Measurements from ENCODE around the gene ABI1.

The ABI1 gene

GRCh38 chr10:26829810-26830515 is 30.8 kb downstream of the ABI1 start:
- TF ChIP-seq REST (IDR thresholded peaks at IDR 0.05; ENCODE audit: insufficient replicate concordance, low read depth) = no peak
- no peak for TF ChIP-seq POLR2AphosphoS5 (IDR thresholded peaks at IDR 0.05; ENCODE audit: low read depth)
- TF ChIP-seq, protein P1, sequence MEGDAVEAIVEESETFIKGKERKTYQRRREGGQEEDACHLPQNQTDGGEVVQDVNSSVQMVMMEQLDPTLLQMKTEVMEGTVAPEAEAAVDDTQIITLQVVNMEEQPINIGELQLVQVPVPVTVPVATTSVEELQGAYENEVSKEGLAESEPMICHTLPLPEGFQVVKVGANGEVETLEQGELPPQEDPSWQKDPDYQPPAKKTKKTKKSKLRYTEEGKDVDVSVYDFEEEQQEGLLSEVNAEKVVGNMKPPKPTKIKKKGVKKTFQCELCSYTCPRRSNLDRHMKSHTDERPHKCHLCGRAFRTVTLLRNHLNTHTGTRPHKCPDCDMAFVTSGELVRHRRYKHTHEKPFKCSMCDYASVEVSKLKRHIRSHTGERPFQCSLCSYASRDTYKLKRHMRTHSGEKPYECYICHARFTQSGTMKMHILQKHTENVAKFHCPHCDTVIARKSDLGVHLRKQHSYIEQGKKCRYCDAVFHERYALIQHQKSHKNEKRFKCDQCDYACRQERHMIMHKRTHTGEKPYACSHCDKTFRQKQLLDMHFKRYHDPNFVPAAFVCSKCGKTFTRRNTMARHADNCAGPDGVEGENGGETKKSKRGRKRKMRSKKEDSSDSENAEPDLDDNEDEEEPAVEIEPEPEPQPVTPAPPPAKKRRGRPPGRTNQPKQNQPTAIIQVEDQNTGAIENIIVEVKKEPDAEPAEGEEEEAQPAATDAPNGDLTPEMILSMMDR (IDR thresholded peaks at IDR 0.05; ENCODE audit: insufficient read depth, low read length) = no peak
- TF ChIP-seq SPI1 (IDR thresholded peaks at IDR 0.05; ENCODE audit: borderline replicate concordance, low read depth) = no peak
- no peak for TF ChIP-seq GABPA (IDR thresholded peaks at IDR 0.05; ENCODE audit: low read depth)
- Histone ChIP-seq H3K4me3 (replicated peaks; ENCODE audit: insufficient read depth, low read length) (no peak overlapping the region), H3K27ac (replicated peaks) (no peak overlapping the region), H3K27me3 (ENCODE audit: insufficient read depth, poor library complexity, severe bottlenecking) (no peaks in the 10 kb centered on the region)
- DNase-seq (ENCODE audit: low read depth in 1 of 2, low spot score in 1 of 2) = peak in 1 of 2 experiments; percentile 6

DNA sequence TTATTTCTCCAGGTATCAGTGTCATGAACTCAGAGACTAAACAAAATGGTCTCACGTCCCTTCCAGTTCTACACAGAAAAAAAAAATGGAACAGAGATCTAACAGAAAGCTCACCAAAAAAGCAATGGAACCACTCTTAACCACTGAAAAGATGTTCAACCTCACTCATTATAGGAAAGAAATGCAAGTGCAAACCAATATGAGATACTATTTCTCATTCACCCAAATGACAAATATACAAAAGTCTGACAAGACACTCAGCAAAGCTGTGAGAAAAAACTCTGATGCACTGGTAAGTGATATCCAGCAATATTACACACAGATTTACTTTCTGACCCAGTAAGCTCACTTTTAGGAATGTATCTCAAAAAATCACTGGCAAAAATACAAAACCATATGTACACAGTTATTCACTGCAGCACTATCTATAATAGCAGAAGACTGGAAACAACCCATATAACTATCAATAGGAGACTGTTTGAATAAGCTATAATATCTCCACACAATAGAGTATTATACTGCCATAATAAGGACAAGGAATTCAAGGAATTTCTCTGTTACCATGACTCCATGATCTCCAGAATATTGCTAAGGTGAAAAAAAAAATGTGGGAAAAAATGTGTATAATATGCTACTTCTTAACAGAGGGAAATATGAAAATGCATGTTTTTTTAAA is 36.6 kb downstream of the ABI1 start:
- TF ChIP-seq GABPA (IDR thresholded peaks at IDR 0.05; ENCODE audit: low read depth) (no peak), REST (IDR thresholded peaks at IDR 0.05; ENCODE audit: insufficient replicate concordance, low read depth) (no peak), POLR2AphosphoS5 (IDR thresholded peaks at IDR 0.05; ENCODE audit: low read depth) (no peak), SPI1 (IDR thresholded peaks at IDR 0.05; ENCODE audit: borderline replicate concordance, low read depth) (no peak)
- TF ChIP-seq, protein P1 (IDR thresholded peaks at IDR 0.05; ENCODE audit: insufficient read depth, low read length) = no peak
- H3K27me3 ChIP-seq (ENCODE audit: insufficient read depth, poor library complexity, severe bottlenecking) = no peaks in the 10 kb centered on the region
- no peak overlapping the region for H3K4me3 ChIP-seq (replicated peaks; ENCODE audit: insufficient read depth, low read length)
- H3K27ac ChIP-seq (replicated peaks) = no peak overlapping the region
- no peak for DNase-seq (ENCODE audit: low read depth in 1 of 2, low spot score in 1 of 2)

GRCh38 chr10:26821699-26822570 is 38.8 kb downstream of the ABI1 start:
- TF ChIP-seq SPI1 (IDR thresholded peaks at IDR 0.05; ENCODE audit: borderline replicate concordance, low read depth) (no peak), REST (IDR thresholded peaks at IDR 0.05; ENCODE audit: insufficient replicate concordance, low read depth) (no peak), POLR2AphosphoS5 (IDR thresholded peaks at IDR 0.05; ENCODE audit: low read depth) (no peak), GABPA (IDR thresholded peaks at IDR 0.05; ENCODE audit: low read depth) (no peak)
- TF ChIP-seq, protein P1 (IDR thresholded peaks at IDR 0.05; ENCODE audit: insufficient read depth, low read length) = no peak
- DNase-seq (ENCODE audit: low read depth in 1 of 2, low spot score in 1 of 2) = no peak
- Histone ChIP-seq H3K27ac (replicated peaks) (no peak overlapping the region), H3K4me3 (replicated peaks; ENCODE audit: insufficient read depth, low read length) (no peak overlapping the region), H3K27me3 (ENCODE audit: insufficient read depth, poor library complexity, severe bottlenecking) (no peaks in the 10 kb centered on the region)

Data from HL-60 (cell line).